SK-N-SH (cell line): ENCODE results near the gene GPR68. TPM values are rescaled to one million over a fixed set of nuclear protein-coding genes. Genes with fewer than 3 reads are reported as not detected.
A peak's percentile ranks its signal among the peaks of the same experiment; 100 is the strongest.

Source experiments
- CTCF ChIA-PET: fragments of 300-600, 350-600 bp; formaldehyde crosslinking; extraction: SDS; loops from one replicate; lab custom pipeline; 2021; lab: Yijun Ruan, JAX
- POLR2A ChIA-PET: fragments of 350-600 bp; sonication (Branson Sonifier 250); formaldehyde crosslinking; extraction: SDS; loops from one replicate; lab custom pipeline; 2020; ENCODE audit warnings: antibody characterized with exemption, inconsistent platforms; lab: Yijun Ruan, JAX
- DNase-seq: peaks from one replicate; pipeline ENCODE4 v3.0.0; 2012
- H2AFZ ChIP-seq: fragments of 200-600 bp; sonication (generic); 2 replicates; pipeline ENCODE4 v1.8.1; 2016; ENCODE audit warnings: antibody characterized with exemption, mild to moderate bottlenecking, low read depth
- H3F3A ChIP-seq: fragments of 200-600 bp; sonication (generic); replicated peaks from 2 replicates; pipeline ENCODE3; 2016; ENCODE audit warnings: antibody characterized with exemption, mild to moderate bottlenecking; ENCODE audit not compliant: insufficient read depth
- H3K27ac ChIP-seq, 2 experiments: fragments of 200-500 bp in 1 of 2; fragments of 200-600 bp in 1 of 2; sonication (Bioruptor generic) in 1 of 2; sonication (generic), shearing (Covaris generic) in 1 of 2; 2 replicates each; pipeline versions ENCODE4 v1.5.1 to v1.6.1; 2014 to 2016; ENCODE audit warnings: low read depth in 2 of 2, inconsistent platforms in 1 of 2, low read length in 1 of 2, mild to moderate bottlenecking in 1 of 2, mixed read lengths in 1 of 2
- H3K27me3 ChIP-seq: fragments of 200-600 bp; sonication (generic), shearing (Covaris generic); 2 replicates; pipeline ENCODE4 v1.6.1; 2016; ENCODE audit warnings: mixed run types; ENCODE audit not compliant: insufficient read depth
- H3K36me3 ChIP-seq, 2 experiments: fragments of 200-500 bp in 1 of 2; fragments of 200-600 bp in 1 of 2; sonication (Bioruptor generic) in 1 of 2; sonication (generic) in 1 of 2; replicated peaks in 1 of 2; 2 replicates each; pipeline versions ENCODE3 to v1.5.1; 2014 to 2016; ENCODE audit warnings: low read length in 1 of 2, mild to moderate bottlenecking in 1 of 2; ENCODE audit not compliant: insufficient read depth in 2 of 2, control insufficient read depth in 1 of 2
- H3K4me1 ChIP-seq, 2 experiments: fragments of 200-500 bp in 1 of 2; fragments of 200-600 bp in 1 of 2; sonication (Bioruptor generic) in 1 of 2; sonication (generic), shearing (Covaris generic) in 1 of 2; 2 replicates each; pipeline versions ENCODE4 v1.5.1 to v1.6.1; 2014 to 2016; ENCODE audit warnings: low read depth in 1 of 2, low read length in 1 of 2, mixed run types in 1 of 2; ENCODE audit not compliant: insufficient read depth in 2 of 2, control insufficient read depth in 1 of 2
- H3K4me2 ChIP-seq: fragments of 200-600 bp; sonication (generic), shearing (Covaris generic); 2 replicates; pipeline ENCODE4 v1.6.1; 2017; ENCODE audit warnings: mixed run types
- H3K4me3 ChIP-seq, 2 experiments: fragments of 200-500 bp in 1 of 2; fragments of 200-600 bp in 1 of 2; sonication (Bioruptor generic) in 1 of 2; sonication (generic), shearing (Covaris generic) in 1 of 2; 2 replicates each; pipeline versions ENCODE4 v1.5.1 to v1.8.1; 2014 to 2016; ENCODE audit warnings: low read depth in 2 of 2, inconsistent platforms in 1 of 2, low read length in 1 of 2, mild to moderate bottlenecking in 1 of 2, mixed read lengths in 1 of 2, moderate library complexity in 1 of 2
- H3K79me2 ChIP-seq: fragments of 200-600 bp; sonication (generic); 2 replicates; pipeline ENCODE4 v1.8.1; 2017; ENCODE audit warnings: mild to moderate bottlenecking; ENCODE audit not compliant: insufficient read depth
- H3K9ac ChIP-seq: fragments of 200-600 bp; sonication (generic); 2 replicates; pipeline ENCODE4 v1.6.1; 2017; ENCODE audit warnings: mixed run types
- H3K9me2 ChIP-seq: fragments of 200-600 bp; sonication (generic); 2 replicates; pipeline ENCODE4 v1.6.1; 2017; ENCODE audit warnings: mixed run types
- H3K9me3 ChIP-seq: fragments of 200-600 bp; sonication (generic); 2 replicates; pipeline ENCODE4 v1.6.1; 2017; ENCODE audit warnings: mixed run types, mild to moderate bottlenecking, moderate library complexity
- H4K20me1 ChIP-seq: fragments of 200-600 bp; sonication (generic); 2 replicates; pipeline ENCODE4 v1.6.1; 2017; ENCODE audit warnings: mild to moderate bottlenecking, mixed run types; ENCODE audit not compliant: insufficient read depth
- ELF1 ChIP-seq: IDR thresholded peaks from 2 replicates; pipeline ENCODE4 v1.4.0; 2012
- FOSL2 ChIP-seq: IDR thresholded peaks from 2 replicates; pipeline ENCODE4 v1.4.0; 2012; ENCODE audit warnings: low read depth, mild to moderate bottlenecking, moderate library complexity, borderline replicate concordance
- FOXJ3 ChIP-seq: sonication (generic); formaldehyde crosslinking; IDR thresholded peaks from 2 replicates; pipeline ENCODE4 v1.5.1; 2020; ENCODE audit warnings: mild to moderate bottlenecking, missing genetic modification reagents
- GABPA ChIP-seq: IDR thresholded peaks from 2 replicates; pipeline ENCODE4 v1.4.0; 2012; ENCODE audit warnings: low read depth, mild to moderate bottlenecking
- GATA2 ChIP-seq: sonication (generic); formaldehyde crosslinking; IDR thresholded peaks from 2 replicates; pipeline ENCODE4 v1.5.0; 2020; ENCODE audit warnings: mild to moderate bottlenecking, missing genetic modification reagents
- MEF2A ChIP-seq: IDR thresholded peaks from 2 replicates; pipeline ENCODE4 v1.4.0; 2012; ENCODE audit warnings: low read depth, borderline replicate concordance
- NFIC ChIP-seq: IDR thresholded peaks from 2 replicates; pipeline ENCODE4 v1.4.0; 2012; ENCODE audit warnings: borderline replicate concordance
- NRF1 ChIP-seq: IDR thresholded peaks from 2 replicates; pipeline ENCODE4 v1.6.1; 2012; ENCODE audit warnings: low read depth, mild to moderate bottlenecking, low read length
- PBX3 ChIP-seq: IDR thresholded peaks from 2 replicates; pipeline ENCODE4; 2012
- POLR2AphosphoS5 ChIP-seq: IDR thresholded peaks from 2 replicates; pipeline ENCODE4 v1.6.1; 2012; ENCODE audit warnings: low read depth, low read length
- RCOR1 ChIP-seq: fragments of 150-350 bp; IDR thresholded peaks from 2 replicates; pipeline ENCODE4 v1.6.1; 2017; ENCODE audit warnings: antibody characterized with exemption, low read length
- SIN3A ChIP-seq: IDR thresholded peaks from 2 replicates; pipeline ENCODE4 v1.6.1; 2012; ENCODE audit warnings: low read depth, mild to moderate bottlenecking, low read length, moderate library complexity, borderline replicate concordance
- TAF1 ChIP-seq: IDR thresholded peaks from 2 replicates; pipeline ENCODE4 v1.6.1; 2012; ENCODE audit warnings: low read depth, mild to moderate bottlenecking, low read length, moderate library complexity, borderline replicate concordance
- YY1 ChIP-seq: IDR thresholded peaks from 2 replicates; pipeline ENCODE4 v1.4.0; 2012; ENCODE audit warnings: low read depth, mild to moderate bottlenecking
- ZBTB33 ChIP-seq: IDR thresholded peaks from 2 replicates; pipeline ENCODE4 v1.4.0; 2012; ENCODE audit warnings: low read depth, borderline replicate concordance
- WGBS: methylation state at CpG from one replicate; pipeline ENCODE4 v1.1.6; 2017; ENCODE audit warnings: low lambda C conversion rate; 5-methylcytosine and 5-hydroxymethylcytosine counted together
- polyA plus RNA-seq, 3 experiments: library from polyadenylated mRNA; depleted of rRNA; stranded (reverse); fragments of >200 nt; gene quantifications; 2 replicates each; pipeline ENCODE4 v1.2.3, GENCODE V29; 2012
- TF ChIP-seq, protein P1 (sequence below): IDR thresholded peaks from 2 replicates; pipeline ENCODE4 v1.4.0; 2012; ENCODE audit warnings: low read depth, borderline replicate concordance
- TF ChIP-seq, protein P2 (sequence below): fragments of 200-600 bp; sonication (generic); IDR thresholded peaks from 2 replicates; pipeline ENCODE4 v1.6.1; 2017; ENCODE audit warnings: antibody characterized with exemption, mild to moderate bottlenecking, moderate library complexity
- TF ChIP-seq, protein P3 (sequence below): IDR thresholded peaks from 2 replicates; pipeline ENCODE4 v1.6.1; 2012; ENCODE audit warnings: mild to moderate bottlenecking, low read depth, low read length, moderate library complexity

GPR68 gene
- polyA plus RNA-seq, 1 of the 3 experiments (the other 2 are of a cell fraction) = 0.18 TPM

DNA sequence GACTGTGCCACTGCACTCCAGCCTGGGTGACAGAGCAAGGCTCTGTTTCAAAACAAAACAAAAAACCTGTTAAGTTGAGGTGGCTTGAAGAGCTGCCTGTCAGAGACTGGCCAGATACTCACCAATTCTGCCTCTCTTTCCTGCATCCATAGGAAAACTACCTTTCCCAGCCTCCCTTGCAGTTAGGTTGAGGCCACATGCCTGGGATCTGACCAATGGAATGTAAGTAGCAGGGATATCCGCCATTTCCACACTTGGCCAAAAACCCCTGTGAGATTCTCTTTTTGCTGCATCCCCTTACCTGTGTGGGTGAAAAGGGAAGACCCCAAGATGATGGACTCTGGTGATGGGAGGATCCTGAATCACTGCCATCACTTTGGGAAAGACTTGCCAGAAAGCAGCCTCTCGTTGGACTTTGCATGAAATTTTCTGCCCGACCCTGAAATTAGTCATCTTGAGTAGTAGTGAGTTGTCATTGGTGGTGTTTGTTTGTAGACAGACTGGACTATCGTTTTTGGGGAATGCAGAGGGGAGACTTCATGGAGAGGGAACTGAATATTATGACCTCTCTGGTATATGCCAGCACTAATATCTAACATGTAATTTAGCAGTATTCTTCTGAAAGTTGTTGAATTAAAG lies 14.0 kb downstream of the GPR68 start:
- Histone ChIP-seq H3K79me2 (no peaks in the 10 kb centered on the region), H2AFZ (no peak overlapping the region), H3K9ac (no peak overlapping the region), H3K4me3 (no peak overlapping the region), H3K4me2 (no peak overlapping the region), H3K36me3 (no peaks in the 10 kb centered on the region), H3K27me3 (no peaks in the 10 kb centered on the region), H3F3A (no peaks in the 10 kb centered on the region), H3K4me1 (no peaks in the 10 kb centered on the region; a peak in 1 of 4 replicates), H4K20me1 (no peaks in the 10 kb centered on the region), H3K9me2 (no peaks in the 10 kb centered on the region), H3K9me3 (no peaks in the 10 kb centered on the region), H3K27ac (no peak overlapping the region)
- DNase-seq = no peak
- 84% methylated on average over 4 of the region's 4 CpGs for WGBS
- no peak for TF ChIP-seq GATA2
- TF ChIP-seq, protein P1, sequence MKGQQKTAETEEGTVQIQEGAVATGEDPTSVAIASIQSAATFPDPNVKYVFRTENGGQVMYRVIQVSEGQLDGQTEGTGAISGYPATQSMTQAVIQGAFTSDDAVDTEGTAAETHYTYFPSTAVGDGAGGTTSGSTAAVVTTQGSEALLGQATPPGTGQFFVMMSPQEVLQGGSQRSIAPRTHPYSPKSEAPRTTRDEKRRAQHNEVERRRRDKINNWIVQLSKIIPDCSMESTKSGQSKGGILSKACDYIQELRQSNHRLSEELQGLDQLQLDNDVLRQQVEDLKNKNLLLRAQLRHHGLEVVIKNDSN = peak; percentile 81
- ChIA-PET CTCF (no interaction called here), POLR2A (no interaction called here)

GRCh38 chr14:91229743-91230200 lies 14.7 kb downstream of the GPR68 start:
- Histone ChIP-seq H2AFZ (no peak overlapping the region), H3F3A (no peaks in the 10 kb centered on the region), H4K20me1 (no peaks in the 10 kb centered on the region), H3K4me1 (no peaks in the 10 kb centered on the region; a peak in 1 of 4 replicates), H3K4me3 (no peak overlapping the region), H3K27me3 (no peaks in the 10 kb centered on the region), H3K79me2 (no peaks in the 10 kb centered on the region), H3K9me3 (no peaks in the 10 kb centered on the region), H3K36me3 (peaks cover 0 to 1% of the 10 kb centered on the region in 2 experiments), H3K27ac (no peak overlapping the region), H3K4me2 (no peak overlapping the region), H3K9ac (no peak overlapping the region), H3K9me2 (no peaks in the 10 kb centered on the region)
- no peak for DNase-seq
- POLR2A ChIA-PET = no interaction called here
- 76% methylated on average over 5 of the region's 6 CpGs for WGBS
- no peak for TF ChIP-seq POLR2AphosphoS5
- TF ChIP-seq ZBTB33 = no peak
- no peak for TF ChIP-seq FOSL2
- TF ChIP-seq YY1 = no peak
- TF ChIP-seq, protein P2, sequence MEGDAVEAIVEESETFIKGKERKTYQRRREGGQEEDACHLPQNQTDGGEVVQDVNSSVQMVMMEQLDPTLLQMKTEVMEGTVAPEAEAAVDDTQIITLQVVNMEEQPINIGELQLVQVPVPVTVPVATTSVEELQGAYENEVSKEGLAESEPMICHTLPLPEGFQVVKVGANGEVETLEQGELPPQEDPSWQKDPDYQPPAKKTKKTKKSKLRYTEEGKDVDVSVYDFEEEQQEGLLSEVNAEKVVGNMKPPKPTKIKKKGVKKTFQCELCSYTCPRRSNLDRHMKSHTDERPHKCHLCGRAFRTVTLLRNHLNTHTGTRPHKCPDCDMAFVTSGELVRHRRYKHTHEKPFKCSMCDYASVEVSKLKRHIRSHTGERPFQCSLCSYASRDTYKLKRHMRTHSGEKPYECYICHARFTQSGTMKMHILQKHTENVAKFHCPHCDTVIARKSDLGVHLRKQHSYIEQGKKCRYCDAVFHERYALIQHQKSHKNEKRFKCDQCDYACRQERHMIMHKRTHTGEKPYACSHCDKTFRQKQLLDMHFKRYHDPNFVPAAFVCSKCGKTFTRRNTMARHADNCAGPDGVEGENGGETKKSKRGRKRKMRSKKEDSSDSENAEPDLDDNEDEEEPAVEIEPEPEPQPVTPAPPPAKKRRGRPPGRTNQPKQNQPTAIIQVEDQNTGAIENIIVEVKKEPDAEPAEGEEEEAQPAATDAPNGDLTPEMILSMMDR = no peak
- no peak for TF ChIP-seq ELF1
- TF ChIP-seq RCOR1 = no peak
- no peak for TF ChIP-seq MEF2A
- no peak for TF ChIP-seq SIN3A
- no peak for TF ChIP-seq NFIC
- TF ChIP-seq NRF1 = no peak
- TF ChIP-seq, protein P3, sequence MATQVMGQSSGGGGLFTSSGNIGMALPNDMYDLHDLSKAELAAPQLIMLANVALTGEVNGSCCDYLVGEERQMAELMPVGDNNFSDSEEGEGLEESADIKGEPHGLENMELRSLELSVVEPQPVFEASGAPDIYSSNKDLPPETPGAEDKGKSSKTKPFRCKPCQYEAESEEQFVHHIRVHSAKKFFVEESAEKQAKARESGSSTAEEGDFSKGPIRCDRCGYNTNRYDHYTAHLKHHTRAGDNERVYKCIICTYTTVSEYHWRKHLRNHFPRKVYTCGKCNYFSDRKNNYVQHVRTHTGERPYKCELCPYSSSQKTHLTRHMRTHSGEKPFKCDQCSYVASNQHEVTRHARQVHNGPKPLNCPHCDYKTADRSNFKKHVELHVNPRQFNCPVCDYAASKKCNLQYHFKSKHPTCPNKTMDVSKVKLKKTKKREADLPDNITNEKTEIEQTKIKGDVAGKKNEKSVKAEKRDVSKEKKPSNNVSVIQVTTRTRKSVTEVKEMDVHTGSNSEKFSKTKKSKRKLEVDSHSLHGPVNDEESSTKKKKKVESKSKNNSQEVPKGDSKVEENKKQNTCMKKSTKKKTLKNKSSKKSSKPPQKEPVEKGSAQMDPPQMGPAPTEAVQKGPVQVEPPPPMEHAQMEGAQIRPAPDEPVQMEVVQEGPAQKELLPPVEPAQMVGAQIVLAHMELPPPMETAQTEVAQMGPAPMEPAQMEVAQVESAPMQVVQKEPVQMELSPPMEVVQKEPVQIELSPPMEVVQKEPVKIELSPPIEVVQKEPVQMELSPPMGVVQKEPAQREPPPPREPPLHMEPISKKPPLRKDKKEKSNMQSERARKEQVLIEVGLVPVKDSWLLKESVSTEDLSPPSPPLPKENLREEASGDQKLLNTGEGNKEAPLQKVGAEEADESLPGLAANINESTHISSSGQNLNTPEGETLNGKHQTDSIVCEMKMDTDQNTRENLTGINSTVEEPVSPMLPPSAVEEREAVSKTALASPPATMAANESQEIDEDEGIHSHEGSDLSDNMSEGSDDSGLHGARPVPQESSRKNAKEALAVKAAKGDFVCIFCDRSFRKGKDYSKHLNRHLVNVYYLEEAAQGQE = no peak
- no peak for TF ChIP-seq GABPA
- no peak for TF ChIP-seq PBX3
- no peak for TF ChIP-seq FOXJ3 (CRISPR knock-in tag)
- no peak for TF ChIP-seq TAF1
- CTCF ChIA-PET = interaction anchor here (0.8 kb wide), 1 partner anchor 8 kb away, joined by 3 read pairs; no protein-coding TSS in a partner anchor
